H1 (cell line): Measurements from ENCODE around the gene ZSWIM6. TPM values are rescaled to one million over a fixed set of nuclear protein-coding genes. Genes with fewer than 3 reads are reported as not detected.

Experiments
- CTCF ChIA-PET: fragments of 300-600 bp; sonication (Branson Sonifier 250); formaldehyde crosslinking; loops from one replicate; lab custom pipeline; 2021; ENCODE audit not compliant: partially characterized antibody; lab: Charles Lee
- POLR2A ChIA-PET: fragments of 300-600 bp; sonication (Branson Sonifier 250); formaldehyde crosslinking; loops from one replicate; lab custom pipeline; 2021; ENCODE audit warnings: inconsistent platforms; ENCODE audit not compliant: partially characterized antibody; lab: Charles Lee
- DNase-seq, 2 experiments: peaks; one replicate each; pipeline versions ENCODE4 v3.0.0 to v3.0.0-alpha.2; 2010 to 2022; ENCODE audit warnings: low spot score in 2 of 2, low read depth in 1 of 2, mixed read lengths in 1 of 2
- FAIRE-seq: peaks from 2 replicates; lab custom pipeline; 2011; peaks lifted over from hg19 to GRCh38; lab: Jason Lieb, UNC
- H2AFZ ChIP-seq: 2 replicates; pipeline ENCODE4 v1.8.1; 2012; ENCODE audit warnings: low read length, inconsistent platforms
- H2AK5ac ChIP-seq: 2 replicates; pipeline ENCODE4 v1.6.1; 2013; ENCODE audit warnings: low read depth, low read length
- H2BK120ac ChIP-seq: replicated peaks from 2 replicates; pipeline ENCODE3; 2013; ENCODE audit warnings: low read depth, low read length, inconsistent platforms
- H2BK12ac ChIP-seq: 2 replicates; pipeline ENCODE4 v1.6.1; 2013; ENCODE audit warnings: low read depth, low read length
- H2BK15ac ChIP-seq: 2 replicates; pipeline ENCODE4 v1.6.1; 2013; ENCODE audit warnings: low read length
- H2BK20ac ChIP-seq: 2 replicates; pipeline ENCODE4 v1.6.1; 2013; ENCODE audit warnings: low read length
- H2BK5ac ChIP-seq: 2 replicates; pipeline ENCODE4 v1.6.1; 2013; ENCODE audit warnings: low read depth, low read length
- H3K14ac ChIP-seq: 2 replicates; pipeline ENCODE4 v1.6.1; 2013; ENCODE audit warnings: inconsistent platforms; ENCODE audit not compliant: insufficient read length
- H3K18ac ChIP-seq: 2 replicates; pipeline ENCODE4 v1.6.1; 2013; ENCODE audit warnings: low read length; ENCODE audit errors: extremely low read depth
- H3K23ac ChIP-seq: 2 replicates; pipeline ENCODE4 v1.6.1; 2013; ENCODE audit warnings: inconsistent platforms; ENCODE audit not compliant: insufficient read length
- H3K23me2 ChIP-seq: 2 replicates; pipeline ENCODE4 v1.6.1; 2013; ENCODE audit warnings: low read depth, low read length
- H3K27ac ChIP-seq: 2 replicates; pipeline ENCODE4 v1.6.1; 2011; ENCODE audit warnings: low read depth, low read length, inconsistent platforms
- H3K27me3 ChIP-seq, 4 experiments: replicated peaks in 1 of 4; 1 replicate in 1 of 4; 2 replicates in 3 of 4; pipeline versions ENCODE4 v1.6.1 to v1.8.1; 2011 to 2013; ENCODE audit warnings: low read length in 3 of 4, mild to moderate bottlenecking in 3 of 4, inconsistent platforms in 2 of 4, mixed read lengths in 2 of 4, moderate library complexity in 1 of 4; ENCODE audit not compliant: control insufficient read depth in 3 of 4, insufficient read depth in 3 of 4; ENCODE audit errors: extremely low read depth in 1 of 4
- H3K36me3 ChIP-seq, 4 experiments: 2 replicates each; pipeline versions ENCODE4 v1.6.1 to v1.8.1; 2011 to 2013; ENCODE audit warnings: mild to moderate bottlenecking in 4 of 4, low read length in 3 of 4, moderate library complexity in 2 of 4, control low read depth in 1 of 4, inconsistent platforms in 1 of 4; ENCODE audit not compliant: insufficient read depth in 4 of 4, control insufficient read depth in 2 of 4
- H3K4ac ChIP-seq: replicated peaks from 2 replicates; pipeline ENCODE3; 2013; ENCODE audit warnings: low read length, low read depth, mixed read lengths, inconsistent platforms; ENCODE audit not compliant: insufficient read length
- H3K4me1 ChIP-seq, 4 experiments: replicated peaks in 1 of 4; 1 replicate in 1 of 4; 2 replicates in 3 of 4; pipeline versions ENCODE4 v1.6.1 to v1.8.1; 2011 to 2013; ENCODE audit warnings: low read length in 3 of 4, inconsistent platforms in 2 of 4, mixed read lengths in 1 of 4; ENCODE audit not compliant: insufficient read depth in 4 of 4, control insufficient read depth in 3 of 4
- H3K4me2 ChIP-seq, 2 experiments: 2 replicates each; pipeline versions ENCODE4 v1.6.1 to v1.8.1; 2011 to 2013; ENCODE audit warnings: low read depth in 2 of 2, low read length in 2 of 2, control low read depth in 1 of 2, inconsistent platforms in 1 of 2, mild to moderate bottlenecking in 1 of 2; ENCODE audit not compliant: insufficient read depth in 1 of 2
- H3K4me3 ChIP-seq, 4 experiments: fragments of 200-600, 300-600 bp in 1 of 4; sonication (generic), shearing (Covaris generic), sonication (Bioruptor Twin) in 1 of 4; 2 replicates each; pipeline versions ENCODE4 v1.5.1 to v1.8.1; 2011 to 2016; ENCODE audit warnings: low read length in 4 of 4, low read depth in 3 of 4, control low read depth in 2 of 4, inconsistent platforms in 2 of 4, mild to moderate bottlenecking in 2 of 4, mixed read lengths in 1 of 4, moderate library complexity in 1 of 4; ENCODE audit not compliant: insufficient read depth in 2 of 4; ENCODE audit errors: extremely low read depth in 1 of 4
- H3K56ac ChIP-seq: replicated peaks from 2 replicates; pipeline ENCODE3; 2013; ENCODE audit warnings: low read depth, mild to moderate bottlenecking, mixed read lengths, low read length, inconsistent platforms; ENCODE audit not compliant: insufficient read length
- H3K79me1 ChIP-seq: 2 replicates; pipeline ENCODE4 v1.6.1; 2013; ENCODE audit warnings: low read depth, low read length, control low read depth
- H3K79me2 ChIP-seq, 2 experiments: 2 replicates each; pipeline versions ENCODE4 v1.6.1 to v1.8.1; 2012 to 2013; ENCODE audit warnings: low read length in 2 of 2, mild to moderate bottlenecking in 2 of 2, inconsistent platforms in 1 of 2; ENCODE audit not compliant: insufficient read depth in 2 of 2, control insufficient read depth in 1 of 2
- H3K9ac ChIP-seq, 4 experiments: replicated peaks in 1 of 4; 1 replicate in 1 of 4; 2 replicates in 3 of 4; pipeline versions ENCODE4 v1.6.1 to v1.8.1; 2011 to 2013; ENCODE audit warnings: low read depth in 3 of 4, low read length in 3 of 4, control low read depth in 2 of 4, mild to moderate bottlenecking in 2 of 4, moderate library complexity in 2 of 4, inconsistent platforms in 1 of 4; ENCODE audit errors: extremely low read depth in 1 of 4
- H3K9me3 ChIP-seq, 2 experiments: 2 replicates each; pipeline versions ENCODE4 v1.6.1 to v1.8.1; 2012 to 2013; ENCODE audit warnings: mild to moderate bottlenecking in 2 of 2, moderate library complexity in 2 of 2, control low read depth in 1 of 2, inconsistent platforms in 1 of 2, low read depth in 1 of 2, low read length in 1 of 2, mixed read lengths in 1 of 2; ENCODE audit not compliant: insufficient read depth in 2 of 2
- H4K20me1 ChIP-seq, 2 experiments: replicated peaks in 1 of 2; 2 replicates each; pipeline versions ENCODE3 to v1.8.1; 2011 to 2013; ENCODE audit warnings: inconsistent platforms in 2 of 2, low read length in 2 of 2, mild to moderate bottlenecking in 1 of 2; ENCODE audit not compliant: insufficient read depth in 2 of 2, control insufficient read depth in 1 of 2
- H4K5ac ChIP-seq: 2 replicates; pipeline ENCODE4 v1.6.1; 2013; ENCODE audit warnings: low read length, low read depth, mixed read lengths, inconsistent platforms; ENCODE audit not compliant: insufficient read length
- H4K8ac ChIP-seq: 2 replicates; pipeline ENCODE4 v1.8.0; 2013; ENCODE audit warnings: mild to moderate bottlenecking, moderate library complexity, low read length, inconsistent platforms; ENCODE audit not compliant: insufficient read depth; ENCODE audit errors: extremely low read depth
- H4K91ac ChIP-seq: replicated peaks from 2 replicates; pipeline ENCODE3; 2013; ENCODE audit warnings: low read length, mixed read lengths, inconsistent platforms; ENCODE audit not compliant: insufficient read length
- WGBS, 2 experiments: shearing (Covaris generic) in 1 of 2; methylation state at CpG; one replicate each; pipeline versions ENCODE4 v1.1.6 to v1.1.7; 2013 to 2015; ENCODE audit warnings: low lambda C conversion rate in 2 of 2, mixed read lengths in 2 of 2, inconsistent platforms in 1 of 2, low coverage in 1 of 2, missing lambda C conversion rate in 1 of 2; ENCODE audit not compliant: insufficient replicate concordance in 2 of 2, insufficient coverage in 1 of 2, insufficient read length in 1 of 2; ENCODE audit errors: extremely low coverage in 1 of 2, missing lambda C conversion rate in 1 of 2; 5-methylcytosine and 5-hydroxymethylcytosine counted together
- polyA plus RNA-seq, 7 experiments: library from polyadenylated mRNA; depleted of rRNA in 3 of 7; stranded (reverse) in 5 of 7; unstranded in 2 of 7; fragments of >200 nt in 5 of 7; fragments of 200-250 nt in 2 of 7; gene quantifications; 1 replicate in 5 of 7; 2 replicates in 1 of 7; 4 replicates in 1 of 7; pipeline versions ENCODE4 v1.2.1 to v1.2.3, GENCODE V29; 2011 to 2013; ENCODE audit warnings: missing spikeins in 2 of 7, mixed read lengths in 2 of 7
- total RNA-seq: library from RNA; stranded (reverse); fragmentation: NEBNext Ultra II Directional; extraction: Animal tissue kit (Norgen Biotek cat#: 25700); gene quantifications from 2 replicates; pipeline ENCODE4 v1.2.1, GENCODE V29; 2021
- TF ChIP-seq, protein P1 (sequence below): IDR thresholded peaks from 2 replicates; pipeline ENCODE4 v1.6.1; 2011; ENCODE audit warnings: low read length, improper control_type of control experiment

ZSWIM6 gene
- total and polyA plus RNA-seq, 2 of the 8 experiments (the other 6 are each of a cell fraction or from before 2014, with no cell fraction given), result 7.9 to 12.4 TPM

DNA sequence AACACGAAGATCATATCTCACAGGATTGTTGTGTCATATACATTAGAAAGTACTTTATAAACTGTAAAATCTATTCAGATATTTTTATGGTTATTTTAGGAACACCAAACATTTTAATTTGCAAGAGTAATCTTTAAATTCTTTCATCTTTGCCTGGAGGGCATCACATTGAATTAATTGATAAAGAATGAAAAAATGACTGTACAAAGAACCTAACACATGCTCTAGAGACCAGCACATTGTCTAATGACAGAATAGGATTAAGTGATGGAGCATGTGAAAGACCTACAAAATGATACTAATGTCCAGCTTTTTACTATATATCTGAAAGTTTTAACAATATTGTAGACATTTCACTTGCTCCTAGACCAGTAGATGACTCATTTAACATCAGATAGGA is 88.0 kb downstream of the ZSWIM6 start:
- peaks cover 0 to 4% of the 10 kb centered on the region in 2 experiments for H4K20me1 ChIP-seq
- 93% methylated on average over 1 of the region's 1 CpG; no CpG with 5 or more reads in 1 of the 2 experiments for WGBS, 2 experiments
- H3K27me3 ChIP-seq, result no peaks in the 10 kb centered on the region
- no peak overlapping the region for H2BK15ac ChIP-seq
- peaks cover 0 to 60% of the 10 kb centered on the region in 2 experiments; a peak in 2 of 4 replicates for H3K79me2 ChIP-seq
- no peak overlapping the region for H2AFZ ChIP-seq
- no peak for FAIRE-seq
- no peak overlapping the region for H3K9ac ChIP-seq
- H3K14ac ChIP-seq, result no peak overlapping the region
- no peak overlapping the region for H2BK12ac ChIP-seq
- no peak overlapping the region for H3K18ac ChIP-seq
- TF ChIP-seq, protein P1, sequence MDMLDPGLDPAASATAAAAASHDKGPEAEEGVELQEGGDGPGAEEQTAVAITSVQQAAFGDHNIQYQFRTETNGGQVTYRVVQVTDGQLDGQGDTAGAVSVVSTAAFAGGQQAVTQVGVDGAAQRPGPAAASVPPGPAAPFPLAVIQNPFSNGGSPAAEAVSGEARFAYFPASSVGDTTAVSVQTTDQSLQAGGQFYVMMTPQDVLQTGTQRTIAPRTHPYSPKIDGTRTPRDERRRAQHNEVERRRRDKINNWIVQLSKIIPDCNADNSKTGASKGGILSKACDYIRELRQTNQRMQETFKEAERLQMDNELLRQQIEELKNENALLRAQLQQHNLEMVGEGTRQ, result no peak
- H3K36me3 ChIP-seq, result no peaks in the 10 kb centered on the region
- H3K4me2 ChIP-seq, result no peak overlapping the region
- H3K79me1 ChIP-seq, result no peaks in the 10 kb centered on the region
- no peak overlapping the region for H3K23ac ChIP-seq
- H3K23me2 ChIP-seq, result no peaks in the 10 kb centered on the region
- no peak overlapping the region for H3K27ac ChIP-seq
- peaks cover 4 to 18% (median 14%) of the 10 kb centered on the region in 4 experiments for H3K4me1 ChIP-seq
- H4K5ac ChIP-seq, result no peak overlapping the region
- no peak overlapping the region for H2AK5ac ChIP-seq
- no peak overlapping the region for H4K91ac ChIP-seq
- DNase-seq, result no peak
- H3K4ac ChIP-seq, result no peak overlapping the region
- ChIA-PET CTCF (interaction anchor here (0.7 kb wide), 1 partner anchor 198 kb away, joined by 4 read pairs; no protein-coding TSS in a partner anchor), POLR2A (interaction anchor here (0.5 kb wide), 1 partner anchor 76 kb away, joined by 3 read pairs; no protein-coding TSS in a partner anchor)
- H3K9me3 ChIP-seq, result no peaks in the 10 kb centered on the region
- no peak overlapping the region for H2BK5ac ChIP-seq
- H3K4me3 ChIP-seq, result no peak overlapping the region
- no peak overlapping the region for H3K56ac ChIP-seq
- no peak overlapping the region for H2BK20ac ChIP-seq
- H2BK120ac ChIP-seq, result no peak overlapping the region
- H4K8ac ChIP-seq, result no peak overlapping the region
